ENCODE results near the gene HS6ST3.

The HS6ST3 gene

DNA sequence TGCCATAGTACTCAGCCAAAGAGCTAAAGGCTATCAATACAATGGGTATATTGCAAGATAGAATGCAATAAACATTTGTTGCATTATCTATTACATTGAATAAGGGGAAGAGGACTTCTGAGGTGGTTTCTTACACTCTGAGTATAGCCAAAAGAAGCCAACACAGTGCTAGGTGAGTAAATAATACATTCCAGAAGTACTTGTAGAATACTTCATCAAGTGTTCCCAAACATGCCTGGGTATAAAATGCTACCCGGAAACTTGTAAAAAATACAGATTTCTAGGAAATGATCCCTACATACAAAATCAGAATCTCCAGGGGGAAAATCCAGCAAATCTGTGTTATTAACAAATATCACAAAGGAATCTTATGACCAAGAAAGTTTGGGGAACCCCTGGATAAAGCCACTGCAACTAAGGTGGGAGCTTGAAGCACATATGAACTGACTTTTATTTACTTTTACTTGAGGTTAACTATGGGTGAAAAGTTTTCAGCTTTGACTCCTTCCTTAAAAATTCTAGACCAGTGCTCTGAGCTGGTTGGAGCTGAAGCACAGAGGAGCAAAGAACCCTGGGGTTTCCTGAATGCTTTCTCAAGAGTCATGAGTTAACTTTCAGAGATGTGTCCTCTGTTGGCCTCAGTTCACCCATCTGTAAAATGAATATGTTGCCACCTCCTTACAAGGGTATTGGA is 768.4 kb downstream of the HS6ST3 start:
- DNase-seq = no peak

DNA sequence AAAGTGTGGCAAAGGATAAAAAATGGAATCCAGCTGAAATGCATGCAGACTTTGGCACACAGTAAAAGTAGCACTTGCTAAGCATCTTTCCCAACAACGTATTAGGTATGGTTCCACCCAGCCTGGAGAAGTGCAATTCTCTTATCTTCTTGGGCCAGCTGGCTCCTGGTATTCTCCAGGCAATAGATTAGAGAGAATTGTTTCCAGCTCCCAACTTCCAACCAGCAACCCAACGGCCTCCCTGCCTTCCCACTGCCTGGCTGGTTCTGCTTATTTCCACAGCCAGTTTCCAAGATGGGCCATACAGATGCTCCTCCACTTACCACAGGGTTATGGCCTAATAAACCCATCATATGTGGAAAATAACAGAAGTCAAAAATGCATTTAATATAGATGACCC is 771.0 kb downstream of the HS6ST3 start:
- no peak for DNase-seq

DNA sequence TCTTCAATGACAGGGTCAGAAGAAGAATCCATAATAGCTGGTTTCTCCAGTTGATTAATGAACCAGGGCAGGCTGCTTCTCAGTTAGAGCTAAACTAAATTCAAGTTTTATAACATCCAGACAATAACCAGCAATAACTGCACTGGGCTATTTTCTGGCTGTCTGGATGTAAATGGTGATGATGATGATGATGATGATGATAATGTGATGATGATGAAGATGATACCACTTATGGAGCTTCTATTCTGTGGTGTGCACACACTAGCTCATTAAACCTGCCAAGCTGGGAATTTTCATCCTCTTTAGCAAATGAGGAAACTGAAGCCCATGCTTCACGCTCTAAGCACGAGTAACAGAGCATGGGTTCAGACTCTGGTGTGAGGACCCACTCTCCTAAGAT is 772.2 kb downstream of the HS6ST3 start:
- DNase-seq = no peak

DNA sequence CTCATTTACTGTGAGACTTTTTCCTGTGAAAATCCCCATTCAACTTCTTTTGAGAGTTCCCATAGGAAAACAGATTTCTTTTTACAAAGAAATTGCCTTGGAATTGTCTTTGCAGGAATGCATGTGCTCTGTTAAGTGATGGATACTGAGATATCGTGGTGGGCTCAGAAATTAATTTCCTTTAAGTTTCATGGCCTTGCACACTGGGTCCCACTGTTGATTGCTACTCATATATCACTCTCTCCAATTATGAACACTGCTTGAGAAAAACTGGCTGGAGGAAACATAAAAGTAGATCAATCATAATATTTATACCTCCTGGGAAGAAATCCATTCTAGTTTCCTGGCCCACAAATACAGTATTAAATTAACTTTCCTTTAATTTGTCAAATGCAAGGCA is 773.1 kb downstream of the HS6ST3 start:
- no peak for DNase-seq

DNA sequence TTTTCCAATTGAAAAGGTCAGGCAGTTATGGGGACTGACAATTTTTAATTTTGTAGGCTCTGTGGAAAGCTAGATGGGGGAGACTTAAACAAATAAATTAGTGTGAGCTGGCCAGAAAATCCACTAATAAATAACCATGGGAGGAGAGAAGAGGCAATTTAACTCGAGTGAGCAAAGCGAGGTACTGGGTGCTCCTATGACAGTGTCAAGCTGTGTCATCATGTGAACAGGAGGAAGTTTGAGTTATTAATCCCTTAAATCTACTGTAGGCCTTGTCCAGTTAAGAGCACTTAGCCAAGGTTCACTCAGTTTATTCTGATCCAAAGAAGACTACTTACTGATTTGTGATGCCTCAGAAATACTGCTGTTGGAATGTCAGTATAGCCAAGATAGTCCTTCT is 781.6 kb downstream of the HS6ST3 start:
- no peak for DNase-seq

DNA sequence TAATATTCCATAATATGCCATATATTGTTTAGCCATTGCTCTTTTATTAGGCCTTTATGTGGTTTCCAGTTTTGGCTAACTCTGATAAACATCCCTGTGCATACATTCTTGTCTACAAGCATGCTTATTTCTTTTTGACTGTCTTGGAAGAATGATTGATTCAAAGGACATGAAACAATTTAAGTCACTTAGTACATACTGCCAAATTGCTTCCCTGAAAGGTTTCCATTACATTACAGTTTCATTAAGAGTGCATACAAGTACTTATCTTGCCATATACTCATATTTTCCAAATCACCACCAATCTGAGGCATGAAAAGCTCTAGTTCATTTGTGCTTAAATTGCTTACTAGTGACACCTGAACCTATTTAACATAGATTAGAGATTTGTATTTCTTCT is 790.5 kb downstream of the HS6ST3 start:
- no peak for DNase-seq

All from stimulated activated CD4-positive, alpha-beta T cell treated with anti-CD3 and anti-CD28 coated beads, Interleukin-2, amount 100 ng/mL, for 48 hours (primary cell).